ENCODE measurements around the gene CHCHD10.

Gene CHCHD10

GRCh38 chr22:23787600-23787896 is 19.8 kb upstream of the CHCHD10 start:
- peak overlapping the region; percentile 85 for H3K4me3 ChIP-seq (ENCODE audit: low read length)
- DNase-seq (ENCODE audit: low read depth): no peak
- no peak for TF ChIP-seq CTCF (conservative IDR thresholded peaks at IDR 0.05; ENCODE audit: low read length)

GRCh38 chr22:23786752-23787599 is 19.2 kb upstream of the CHCHD10 start, which contains the start of gene SMARCB1:
SMARCB1 (plus strand) TSS chr22:23786966; CDS start chr22:23787170, 204 bp downstream.
- H3K4me3 ChIP-seq (ENCODE audit: low read length): peak within 1 kb of the TSS; percentile 85
- no peak for TF ChIP-seq CTCF (conservative IDR thresholded peaks at IDR 0.05; ENCODE audit: low read length)
- DNase-seq (ENCODE audit: low read depth): peak; percentile 95

GRCh38 chr22:23786261-23786710 is 18.5 kb upstream of the CHCHD10 start:
- peak overlapping the region; percentile 54 for H3K4me3 ChIP-seq (ENCODE audit: low read length)
- peak; percentile 22 for DNase-seq (ENCODE audit: low read depth)
- no peak for TF ChIP-seq CTCF (conservative IDR thresholded peaks at IDR 0.05; ENCODE audit: low read length)

GRCh38 chr22:23784215-23784732 is 16.5 kb upstream of the CHCHD10 start:
- DNase-seq (ENCODE audit: low read depth): peak; percentile 52
- no peak for TF ChIP-seq CTCF (conservative IDR thresholded peaks at IDR 0.05; ENCODE audit: low read length)
- no peak overlapping the region for H3K4me3 ChIP-seq (ENCODE audit: low read length)

- H3K4me3 ChIP-seq (ENCODE audit: low read length): no peak overlapping the region
- no peak for TF ChIP-seq CTCF (conservative IDR thresholded peaks at IDR 0.05; ENCODE audit: low read length)
- DNase-seq (ENCODE audit: low read depth): no peak
Measured at GRCh38 chr22:23783265-23784150, 15.7 kb upstream of the CHCHD10 start.

- no peak for TF ChIP-seq CTCF (conservative IDR thresholded peaks at IDR 0.05; ENCODE audit: low read length)
- no peak overlapping the region for H3K4me3 ChIP-seq (ENCODE audit: low read length)
- no peak for DNase-seq (ENCODE audit: low read depth)
Measured at GRCh38 chr22:23782703-23783102, 14.9 kb upstream of the CHCHD10 start.
